MM.1S (cell line): ENCODE data around the gene ZBTB34.

Source experiments
- DNase-seq: peaks from one replicate; pipeline ENCODE4 v3.0.0-alpha.2; 2015
- H2AFZ ChIP-seq: fragments of 300-600 bp; sonication (generic); 2 replicates; pipeline ENCODE4 v1.6.0; 2016; ENCODE audit warnings: antibody characterized with exemption, low read length
- H3F3A ChIP-seq: fragments of 300-600 bp; sonication (generic); 2 replicates; pipeline ENCODE4 v1.6.1; 2016; ENCODE audit warnings: mild to moderate bottlenecking, antibody characterized with exemption, low read length, moderate library complexity, mixed read lengths; ENCODE audit not compliant: insufficient read depth
- H3K27ac ChIP-seq: fragments of 300-600 bp; sonication (generic); 2 replicates; pipeline ENCODE4 v1.5.1; 2016; ENCODE audit warnings: mild to moderate bottlenecking, low read length
- H3K27me3 ChIP-seq: fragments of 300-600 bp; sonication (generic); replicated peaks from 2 replicates; pipeline ENCODE4 v1.6.0; 2016; ENCODE audit warnings: low read length; ENCODE audit not compliant: insufficient read depth
- H3K36me3 ChIP-seq: fragments of 300-600 bp; sonication (generic); replicated peaks from 2 replicates; pipeline ENCODE4 v1.6.1; 2016; ENCODE audit warnings: mild to moderate bottlenecking, low read length, mixed read lengths; ENCODE audit not compliant: insufficient read depth
- H3K4me1 ChIP-seq: fragments of 300-600 bp; sonication (generic); 2 replicates; pipeline ENCODE4 v1.6.1; 2016; ENCODE audit warnings: low read length, mixed read lengths
- H3K4me2 ChIP-seq: fragments of 300-600 bp; sonication (generic); 2 replicates; pipeline ENCODE4 v1.6.0; 2016; ENCODE audit warnings: low read depth, low read length
- H3K4me3 ChIP-seq: fragments of 300-600 bp; sonication (generic); 2 replicates; pipeline ENCODE4 v1.5.1; 2016; ENCODE audit warnings: low read length, mixed read lengths
- H3K79me2 ChIP-seq: fragments of 300-600 bp; sonication (generic); 2 replicates; pipeline ENCODE4 v1.6.1; 2016; ENCODE audit warnings: mixed run types, low read length, mixed read lengths
- H3K9ac ChIP-seq: fragments of 300-600 bp; sonication (generic); 2 replicates; pipeline ENCODE4 v1.6.1; 2016; ENCODE audit warnings: low read length, mixed read lengths
- H3K9me2 ChIP-seq: fragments of 300-600 bp; sonication (generic); replicated peaks from 2 replicates; pipeline ENCODE4 v1.6.1; 2016; ENCODE audit warnings: mild to moderate bottlenecking, low read length, mixed read lengths; ENCODE audit not compliant: insufficient read depth
- H3K9me3 ChIP-seq: fragments of 300-600 bp; sonication (generic); replicated peaks from 2 replicates; pipeline ENCODE4 v1.6.1; 2016; ENCODE audit warnings: mild to moderate bottlenecking, low read length, mixed read lengths; ENCODE audit not compliant: insufficient read depth
- H4K20me1 ChIP-seq: fragments of 300-600 bp; sonication (generic); 2 replicates; pipeline ENCODE4 v1.6.1; 2016; ENCODE audit warnings: mild to moderate bottlenecking, low read length, moderate library complexity, mixed read lengths; ENCODE audit not compliant: insufficient read depth
- EZH2 ChIP-seq: fragments of 300-600 bp; sonication (generic); optimal IDR thresholded peaks from 2 replicates; pipeline ENCODE3; 2017; ENCODE audit warnings: low read depth, mild to moderate bottlenecking, antibody characterized with exemption, low read length, mixed read lengths
- EZH2phosphoT487 ChIP-seq: fragments of 300-600 bp; sonication (generic); IDR thresholded peaks from 2 replicates; pipeline ENCODE4 v1.6.1; 2018; ENCODE audit warnings: antibody characterized with exemption, low read length
- TF ChIP-seq, protein P1 (sequence below): fragments of 300-600 bp; sonication (generic); IDR thresholded peaks from 2 replicates; pipeline ENCODE4 v1.5.1; 2016; ENCODE audit warnings: antibody characterized with exemption, low read length, mixed read lengths

Gene ZBTB34

DNA sequence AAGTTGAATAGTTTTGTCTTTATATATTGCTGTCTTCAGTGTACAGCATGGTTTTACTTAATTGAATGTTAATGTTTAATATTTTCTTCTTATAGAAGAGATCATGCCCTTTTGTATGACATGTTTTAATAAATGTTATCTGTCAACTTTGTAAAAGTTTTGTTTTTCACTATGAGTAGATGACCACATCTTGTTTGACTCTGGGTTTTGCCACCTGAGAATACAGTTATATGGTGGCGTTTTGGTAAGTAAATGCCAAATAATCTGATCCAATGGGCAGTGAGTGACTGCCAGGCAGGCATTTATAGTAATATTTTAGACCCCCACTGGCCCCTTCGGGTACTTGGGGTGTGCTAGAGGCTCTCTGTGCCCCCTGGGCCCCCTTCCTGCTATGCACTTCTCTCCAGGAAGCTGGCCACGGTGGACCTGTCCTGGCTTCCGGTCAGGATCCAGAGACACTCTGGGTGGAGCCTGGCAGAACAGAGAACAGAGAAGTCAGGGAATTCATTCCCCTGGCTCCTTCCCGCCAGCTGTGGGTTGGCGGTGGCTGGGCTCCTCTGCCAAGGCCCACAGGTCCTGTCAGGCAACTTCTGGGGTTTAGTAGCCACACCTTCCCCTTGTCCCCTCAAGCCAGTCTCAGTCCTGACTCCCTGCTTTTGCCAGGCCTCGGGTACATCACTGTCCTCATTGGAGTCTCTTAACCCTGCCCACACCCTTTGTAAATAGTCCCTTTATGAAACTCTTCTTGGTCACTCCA, 22.2 kb upstream of the ZBTB34 start:
- Histone ChIP-seq H3K9me3 (no peaks in the 10 kb centered on the region), H3K36me3 (no peaks in the 10 kb centered on the region; the same call in 1 of the 2 replicates), H3K4me1 (0 out of 2 replicates have a peak, but pooled peaks cover 5% of the 10 kb centered on the region), H3K4me3 (no peak overlapping the region), H3K4me2 (no peak overlapping the region), H3K27ac (no peak overlapping the region), H3K9me2 (no peaks in the 10 kb centered on the region), H3K79me2 (peaks cover 37% of the 10 kb centered on the region), H2AFZ (no peak overlapping the region), H3K27me3 (no peaks in the 10 kb centered on the region), H3F3A (no peaks in the 10 kb centered on the region), H4K20me1 (no peaks in the 10 kb centered on the region), H3K9ac (no peak overlapping the region)
- DNase-seq: no peak
- TF ChIP-seq EZH2 (no peak), EZH2phosphoT487 (no peak)
- TF ChIP-seq, protein P1, sequence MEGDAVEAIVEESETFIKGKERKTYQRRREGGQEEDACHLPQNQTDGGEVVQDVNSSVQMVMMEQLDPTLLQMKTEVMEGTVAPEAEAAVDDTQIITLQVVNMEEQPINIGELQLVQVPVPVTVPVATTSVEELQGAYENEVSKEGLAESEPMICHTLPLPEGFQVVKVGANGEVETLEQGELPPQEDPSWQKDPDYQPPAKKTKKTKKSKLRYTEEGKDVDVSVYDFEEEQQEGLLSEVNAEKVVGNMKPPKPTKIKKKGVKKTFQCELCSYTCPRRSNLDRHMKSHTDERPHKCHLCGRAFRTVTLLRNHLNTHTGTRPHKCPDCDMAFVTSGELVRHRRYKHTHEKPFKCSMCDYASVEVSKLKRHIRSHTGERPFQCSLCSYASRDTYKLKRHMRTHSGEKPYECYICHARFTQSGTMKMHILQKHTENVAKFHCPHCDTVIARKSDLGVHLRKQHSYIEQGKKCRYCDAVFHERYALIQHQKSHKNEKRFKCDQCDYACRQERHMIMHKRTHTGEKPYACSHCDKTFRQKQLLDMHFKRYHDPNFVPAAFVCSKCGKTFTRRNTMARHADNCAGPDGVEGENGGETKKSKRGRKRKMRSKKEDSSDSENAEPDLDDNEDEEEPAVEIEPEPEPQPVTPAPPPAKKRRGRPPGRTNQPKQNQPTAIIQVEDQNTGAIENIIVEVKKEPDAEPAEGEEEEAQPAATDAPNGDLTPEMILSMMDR: no peak

DNA sequence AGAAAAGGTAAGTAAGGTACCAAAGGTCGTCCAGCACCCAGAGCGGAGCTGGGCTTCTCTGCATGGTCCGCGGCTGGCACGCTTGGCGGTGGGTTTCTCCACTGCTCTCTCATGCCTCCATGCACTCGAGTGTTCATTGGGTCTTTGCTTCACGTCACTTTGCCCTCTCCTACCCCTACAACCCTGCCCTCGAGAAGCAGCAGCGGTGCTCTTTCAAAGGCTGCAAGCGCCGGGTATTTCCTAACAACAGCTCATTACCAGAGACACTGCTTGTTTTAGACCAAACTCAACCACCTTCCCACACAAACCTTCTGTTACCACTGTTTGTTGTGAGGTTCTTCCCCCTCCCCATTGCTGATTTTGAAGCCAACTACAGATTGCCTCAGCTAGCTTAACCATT, 21.5 kb upstream of the ZBTB34 start:
- Histone ChIP-seq H3K36me3 (no peaks in the 10 kb centered on the region), H3K4me2 (no peak overlapping the region), H3F3A (no peaks in the 10 kb centered on the region), H3K4me1 (0 out of 2 replicates have a peak, but pooled peaks cover 5% of the 10 kb centered on the region), H4K20me1 (no peaks in the 10 kb centered on the region), H3K4me3 (no peak overlapping the region), H3K79me2 (peaks cover 31% of the 10 kb centered on the region), H3K27ac (no peak overlapping the region), H3K27me3 (no peaks in the 10 kb centered on the region), H2AFZ (no peak overlapping the region), H3K9me3 (no peaks in the 10 kb centered on the region), H3K9ac (no peak overlapping the region), H3K9me2 (no peaks in the 10 kb centered on the region)
- no peak for DNase-seq
- no peak for TF ChIP-seq EZH2phosphoT487
- no peak for TF ChIP-seq EZH2
- TF ChIP-seq, protein P1: no peak

- Histone ChIP-seq H3K27ac (no peak overlapping the region), H3K36me3 (no peaks in the 10 kb centered on the region), H3F3A (no peaks in the 10 kb centered on the region), H3K79me2 (peaks cover 27% of the 10 kb centered on the region), H3K9me3 (no peaks in the 10 kb centered on the region), H3K9me2 (no peaks in the 10 kb centered on the region), H4K20me1 (no peaks in the 10 kb centered on the region), H3K4me2 (no peak overlapping the region), H3K27me3 (no peaks in the 10 kb centered on the region), H2AFZ (no peak overlapping the region), H3K4me1 (0 out of 2 replicates have a peak, but pooled peaks cover 5% of the 10 kb centered on the region), H3K4me3 (no peak overlapping the region), H3K9ac (no peak overlapping the region)
- TF ChIP-seq, protein P1: no peak
- no peak for TF ChIP-seq EZH2
- TF ChIP-seq EZH2phosphoT487: no peak
- no peak for DNase-seq
These were observed 21.1 kb upstream of the ZBTB34 start for GRCh38 chr9:126839301-126839700.
